Psoas muscle (tissue), 8 donors: ENCODE measurements around the gene MYF6. TPM values are rescaled to one million over a fixed set of nuclear protein-coding genes. Genes with fewer than 3 reads are reported as not detected.

Source experiments
- ATAC-seq, 4 donors: fragments of 200-7000 bp; cut with Tn5 transposase; one replicate each; pipeline ENCODE4 v1.9.1; 2020; ENCODE audit warnings: moderate library complexity in 3 of 4, mild to moderate bottlenecking in 2 of 4
- DNase-seq, 2 donors: peaks; one replicate each; pipeline ENCODE4 v3.0.0-alpha.2; 2020
- H3K27ac ChIP-seq: fragments of 200-600 bp; one replicate; pipeline ENCODE4 v1.8.0; 2022
- H3K27me3 ChIP-seq, 3 donors: fragments of 200-600 bp in 1 of 3; one replicate each; pipeline versions ENCODE4 v1.6.1 to v1.8.0; 2013 to 2022; ENCODE audit warnings: low read length in 2 of 3, mild to moderate bottlenecking in 2 of 3, moderate library complexity in 1 of 3; ENCODE audit not compliant: insufficient read depth in 3 of 3
- H3K36me3 ChIP-seq, 2 donors: fragments of 200-600 bp in 1 of 2; one replicate each; pipeline versions ENCODE4 v1.6.1 to v1.8.0; 2013 to 2022; ENCODE audit warnings: low read depth in 1 of 2, mild to moderate bottlenecking in 1 of 2, moderate library complexity in 1 of 2; ENCODE audit not compliant: insufficient read depth in 1 of 2
- H3K4me1 ChIP-seq: fragments of 200-600 bp; one replicate; pipeline ENCODE4 v1.8.0; 2022
- H3K4me3 ChIP-seq: fragments of 200-600 bp; one replicate; pipeline ENCODE4 v1.8.0; 2022; ENCODE audit warnings: mild to moderate bottlenecking
- H3K9me3 ChIP-seq: fragments of 200-600 bp; one replicate; pipeline ENCODE4 v1.8.0; 2022
- CTCF ChIP-seq: fragments of 200-600 bp; IDR thresholded peaks from one replicate; pipeline ENCODE4 v1.8.0; 2022; ENCODE audit warnings: antibody characterized with exemption
- WGBS, 3 donors: extraction: QIAGEN DNeasy Blood & Tissue Kit; methylation state at CpG; one replicate each; pipeline versions ENCODE4 v1.1.6 to v1.1.7; 2013; 5-methylcytosine and 5-hydroxymethylcytosine counted together
- intact Hi-C, 2 donors: fragments of 100-400 bp; cut with DNase I; formaldehyde crosslinking; loops; one replicate each; pipeline versions ENCODE4 v1.11.0 to v1.14.2; 2022
- long read RNA-seq, 2 donors: library from polyadenylated mRNA; unstranded; transcript quantifications; one replicate each; pipeline ENCODE4 v2.0.0, GENCODE V29; 2021
- polyA plus RNA-seq, 3 donors: library from polyadenylated mRNA; stranded (reverse); fragments of 200-250 nt; gene quantifications; one replicate each; pipeline ENCODE4 v1.2.3, GENCODE V29; 2013
- total RNA-seq, 4 donors: library from RNA; stranded (reverse); fragmentation: NEBNext Ultra II Directional in 2 of 4; extraction: Animal tissue kit (Norgen Biotek cat#: 25700) in 2 of 4; gene quantifications; one replicate each; pipeline versions ENCODE4 v1.2.1 to v1.2.4, GENCODE V29; 2021 to 2023
- donor health status: healthy with polysubstance abuse.
- donor health status: DM: no; HTN: no; CAD: no; lungs with moderate emphysema.
- donor health status: Bipolar disorder and iron deficiency.
- donor health status: healthy.
- donor health status: DM: yes; HTN: yes; CAD: no.
- donor health status: DM: no; HTN: no; CAD: no.
- donor health status: DM: no; HTN: no; CAD: no.
- donor health status: DM: yes; HTN: yes; CAD: no.

MYF6 gene
- total RNA-seq (100 to 1,000 TPM; 300 to 480 (median 372) TPM), polyA plus RNA-seq (1,000 to 10,000 TPM in 2 of 3 donors, 10 to 100 TPM in 1; 66.7 to 1,359 (median 1,026) TPM)
- long read RNA-seq, donor 1, transcript MYF6-201 (3 exons, 1,465 nt): major isoform, 263 of 277 reads
- long read RNA-seq, donor 1, partial matches to known transcripts: 5 of 277 reads
- long read RNA-seq, donor 1, other reads (novel, unspliced or antisense): 9 of 277 reads
- long read RNA-seq, donor 2, transcript MYF6-201 (3 exons, 1,465 nt): major isoform, 250 of 292 reads
- long read RNA-seq, donor 2, partial matches to known transcripts: 25 of 292 reads
- long read RNA-seq, donor 2, other reads (novel, unspliced or antisense): 17 of 292 reads

- Histone ChIP-seq H3K4me3 (peak within 1 kb of the TSS; percentile 76), H3K27ac (peak within 1 kb of the TSS; percentile 93), H3K9me3 (no peaks in the 10 kb centered on the region), H3K36me3 (peaks cover 0 to 11% of the 10 kb centered on the region in 2 donors), H3K27me3 (no peaks in the 10 kb centered on the region), H3K4me1 (peaks cover 2% of the 10 kb centered on the region)
- ATAC-seq (peak; percentile 70 to 75 (median 70)), DNase-seq (peak in 1 of 2 donors; percentile 19)
- 19 to 32% (median 22%) methylated on average over 4 of the region's 4 CpGs for WGBS, 3 donors
- intact Hi-C loops: loop anchor here (5.0 kb wide), 1 partner anchor 80 kb away; no protein-coding TSS in a partner anchor
- no peak for TF ChIP-seq CTCF
Observed at GRCh38 chr12:80707126-80707829, at the start of gene MYF6. Gene MYF6, plus strand, starts transcription at chr12:80707634. Its CDS starts 86 bp downstream, at chr12:80707720.

- intact Hi-C loops: no loop called here
- no peaks in the 10 kb centered on the region for H3K27me3 ChIP-seq
- H3K27ac ChIP-seq: no peak overlapping the region
- TF ChIP-seq CTCF: no peak
- H3K4me1 ChIP-seq: peaks cover 5% of the 10 kb centered on the region
- no peak overlapping the region for H3K4me3 ChIP-seq
- ATAC-seq (peak; percentile 39 to 87 (median 66)), DNase-seq (no peak)
- H3K9me3 ChIP-seq: no peaks in the 10 kb centered on the region
- H3K36me3 ChIP-seq: no peaks in the 10 kb centered on the region
- WGBS, 3 donors: 55 to 72% (median 61%) methylated on average over 5 of the region's 5 CpGs
Observed at GRCh38 chr12:80659512-80660063, 47.8 kb upstream of the MYF6 start.

- no peak for TF ChIP-seq CTCF
- H3K4me3 ChIP-seq: no peak overlapping the region
- H3K27me3 ChIP-seq: no peaks in the 10 kb centered on the region
- H3K27ac ChIP-seq: no peak overlapping the region
- peaks cover 13% of the 10 kb centered on the region for H3K4me1 ChIP-seq
- no peak for ATAC-seq
- no peak for DNase-seq
- no peaks in the 10 kb centered on the region for H3K36me3 ChIP-seq
- H3K9me3 ChIP-seq: no peaks in the 10 kb centered on the region
- intact Hi-C loops: no loop called here
Observed at GRCh38 chr12:80662586-80662985, 44.8 kb upstream of the MYF6 start.

GRCh38 chr12:80670214-80670613 lies 37.2 kb upstream of the MYF6 start:
- Histone ChIP-seq H3K4me3 (no peak overlapping the region), H3K27ac (no peak overlapping the region), H3K36me3 (no peaks in the 10 kb centered on the region), H3K4me1 (peaks cover 25% of the 10 kb centered on the region), H3K9me3 (no peaks in the 10 kb centered on the region), H3K27me3 (no peaks in the 10 kb centered on the region)
- intact Hi-C loops: no loop called here
- ATAC-seq (no peak), DNase-seq (no peak)
- WGBS, 3 donors: 71 to 84% (median 79%) methylated on average over 5 of the region's 5 CpGs
- TF ChIP-seq CTCF: no peak
